ENCODE measurements around the gene TBC1D1. TPM values are rescaled to one million over a fixed set of nuclear protein-coding genes. Genes with fewer than 3 reads are reported as not detected.
"Not testable (repeated sequence)": the region's sequence is repeated elsewhere in the genome, so short reads cannot be mapped to it uniquely, and the experiment has no call there.

TBC1D1 gene
- total RNA-seq, 1 experiment from 2014 or later, result 38.1 TPM

DNA sequence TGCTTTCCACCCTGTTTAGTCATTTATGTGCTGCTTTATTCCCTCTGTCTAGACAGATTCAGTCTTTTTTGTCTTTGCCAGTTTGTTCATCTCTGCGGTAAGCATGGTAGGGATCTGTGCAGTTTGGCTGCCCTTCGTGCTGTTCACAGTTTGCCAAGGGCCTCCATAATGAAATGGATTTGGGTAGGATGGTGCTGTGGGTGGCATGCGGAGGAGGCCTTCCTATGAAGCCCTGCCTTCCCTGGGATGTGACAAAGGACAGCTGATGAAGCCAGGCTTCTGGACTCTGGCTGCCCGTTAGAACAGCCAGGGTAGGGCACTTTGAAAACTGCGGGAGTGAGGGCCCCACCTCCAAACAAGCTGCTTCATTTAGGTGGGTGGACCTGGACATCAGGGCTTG, 116.8 kb downstream of the TBC1D1 start:
- DNase-seq (ENCODE audit: extremely low read depth, low read depth), result no peak

- DNase-seq (ENCODE audit: extremely low read depth, low read depth), result no peak
Observed at GRCh38 chr4:38008571-38009021, 117.7 kb downstream of the TBC1D1 start.

DNA sequence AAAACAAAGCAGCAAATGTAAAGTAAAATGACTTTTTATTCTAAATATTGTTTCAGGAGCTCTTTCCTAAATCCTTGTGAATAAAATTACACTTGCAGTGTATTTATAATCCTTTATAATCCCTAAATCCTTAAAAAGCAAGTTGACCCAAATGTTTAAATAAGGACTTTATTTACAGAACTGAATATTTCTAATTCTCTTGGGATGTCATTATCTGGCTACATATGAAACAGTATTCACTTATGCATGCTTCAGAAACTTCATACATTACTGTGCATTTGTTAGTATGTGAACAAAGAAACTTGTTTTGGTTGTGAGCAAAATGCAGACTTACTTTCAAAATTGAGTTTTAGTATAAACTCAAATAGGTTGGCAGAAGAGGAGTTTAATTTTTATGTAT, 118.5 kb downstream of the TBC1D1 start:
- DNase-seq (ENCODE audit: extremely low read depth, low read depth), result no peak

GRCh38 chr4:38009949-38010348, 119.1 kb downstream of the TBC1D1 start:
- DNase-seq (ENCODE audit: extremely low read depth, low read depth), result no peak

DNA sequence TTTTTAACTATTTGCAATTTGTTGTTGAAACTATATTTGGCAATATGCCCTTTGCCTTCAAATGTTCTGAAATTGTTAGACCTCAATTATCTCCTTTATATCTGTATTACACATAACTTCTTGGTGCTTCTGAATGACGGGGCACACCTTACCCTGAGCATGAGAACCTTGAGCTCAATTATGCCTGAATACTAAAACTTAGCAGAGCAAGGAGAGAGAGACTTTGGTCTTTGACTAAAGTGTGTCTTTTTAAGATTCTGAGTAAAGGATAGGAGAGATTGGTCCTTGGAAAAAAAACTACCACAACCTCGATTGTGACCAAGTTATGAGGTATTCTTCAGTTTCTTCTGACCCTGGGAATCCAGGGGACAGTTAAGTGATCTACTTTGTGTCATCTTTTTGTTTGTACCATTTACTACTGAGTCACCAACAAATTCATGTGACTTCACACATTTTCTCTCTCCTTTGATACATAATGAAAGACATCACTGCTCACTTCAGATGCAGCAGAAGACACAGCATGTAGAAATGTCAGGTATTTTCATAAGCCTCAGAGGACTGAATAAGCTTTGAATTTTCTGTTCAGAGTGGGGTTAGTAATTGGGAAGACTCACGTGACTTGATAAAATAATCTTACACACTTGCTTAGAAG, 120.8 kb downstream of the TBC1D1 start:
- DNase-seq (ENCODE audit: extremely low read depth, low read depth), result no peak

- no peak for DNase-seq (ENCODE audit: extremely low read depth, low read depth)
Observed at GRCh38 chr4:38013461-38014366, 122.8 kb downstream of the TBC1D1 start.

GRCh38 chr4:38014421-38014852, 123.6 kb downstream of the TBC1D1 start:
- no peak for DNase-seq (ENCODE audit: extremely low read depth, low read depth)

DNA sequence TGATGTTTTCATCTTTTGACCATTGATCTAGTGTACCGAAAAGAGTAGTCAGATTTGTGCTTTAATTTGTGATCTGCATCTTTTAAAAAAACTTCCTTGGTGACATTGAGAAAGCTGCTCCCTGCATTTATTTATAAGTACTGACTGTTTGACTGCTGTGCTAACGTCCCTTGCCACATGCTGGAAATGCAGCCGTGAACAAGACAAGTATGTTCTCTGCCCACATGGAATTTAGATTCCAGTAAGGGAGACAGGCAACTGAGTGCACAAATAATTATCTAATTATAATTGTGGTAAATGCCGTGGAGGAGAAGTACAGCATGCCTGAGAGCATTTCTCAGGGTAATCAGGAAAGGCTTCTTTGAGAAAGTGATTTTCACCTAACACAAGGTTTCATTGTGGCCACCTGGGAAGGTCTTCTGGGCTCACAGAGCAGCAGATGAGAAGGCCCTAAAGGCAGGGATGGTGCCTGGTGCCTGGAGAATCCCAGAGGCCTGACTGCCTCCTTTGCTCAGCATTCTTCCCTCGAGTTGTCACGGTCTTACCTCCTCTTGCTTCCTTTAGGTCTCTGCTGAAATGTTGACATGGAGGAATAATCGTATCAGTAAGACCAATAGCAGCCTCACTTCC, 125.1 kb downstream of the TBC1D1 start:
- DNase-seq (ENCODE audit: extremely low read depth, low read depth), result no peak

DNA sequence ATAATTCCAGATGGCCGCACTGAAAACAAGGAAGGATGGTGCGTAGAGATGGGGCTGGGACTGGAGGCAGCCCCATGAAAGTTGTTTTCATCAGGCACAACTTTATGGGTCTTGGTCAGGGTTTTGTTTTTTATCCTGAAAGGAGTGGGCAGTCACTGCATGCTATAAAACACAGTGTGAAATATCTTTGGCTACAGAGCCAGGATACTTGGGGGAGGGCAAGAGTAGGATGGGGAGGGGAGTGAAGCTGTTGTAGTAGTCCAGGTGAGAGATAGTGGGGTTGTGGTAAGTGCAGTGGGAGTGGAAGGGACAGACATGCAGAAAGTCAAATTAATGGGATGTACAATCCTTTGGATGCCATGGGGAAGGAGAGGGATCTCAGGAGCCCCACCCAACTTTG, 125.8 kb downstream of the TBC1D1 start:
- DNase-seq (ENCODE audit: extremely low read depth, low read depth), result no peak

GRCh38 chr4:38017609-38018008, 126.7 kb downstream of the TBC1D1 start:
- DNase-seq (ENCODE audit: extremely low read depth, low read depth), result no peak

DNA sequence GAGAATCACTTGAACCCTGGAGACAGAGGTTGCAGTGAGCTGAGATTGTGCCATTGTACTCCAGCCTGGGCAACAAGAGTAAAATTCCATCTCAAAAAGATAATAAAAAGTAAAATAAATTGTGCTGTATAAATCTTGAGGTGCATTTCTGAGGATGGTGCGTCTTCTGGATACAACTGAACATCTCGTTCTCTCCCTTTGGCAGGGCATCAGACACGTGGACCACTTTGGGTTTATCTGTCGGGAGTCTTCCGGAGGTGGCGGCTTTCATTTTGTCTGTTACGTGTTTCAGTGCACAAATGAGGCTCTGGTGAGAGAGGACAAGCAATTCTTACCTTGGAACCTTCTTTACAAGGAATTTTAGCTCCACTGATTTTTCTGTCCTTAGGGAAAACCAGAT, 129.5 kb downstream of the TBC1D1 start:
- no peak for DNase-seq (ENCODE audit: extremely low read depth, low read depth)

GRCh38 chr4:38020961-38021360, 130.1 kb downstream of the TBC1D1 start:
- DNase-seq (ENCODE audit: extremely low read depth, low read depth), result not testable (repeated sequence)

DNA sequence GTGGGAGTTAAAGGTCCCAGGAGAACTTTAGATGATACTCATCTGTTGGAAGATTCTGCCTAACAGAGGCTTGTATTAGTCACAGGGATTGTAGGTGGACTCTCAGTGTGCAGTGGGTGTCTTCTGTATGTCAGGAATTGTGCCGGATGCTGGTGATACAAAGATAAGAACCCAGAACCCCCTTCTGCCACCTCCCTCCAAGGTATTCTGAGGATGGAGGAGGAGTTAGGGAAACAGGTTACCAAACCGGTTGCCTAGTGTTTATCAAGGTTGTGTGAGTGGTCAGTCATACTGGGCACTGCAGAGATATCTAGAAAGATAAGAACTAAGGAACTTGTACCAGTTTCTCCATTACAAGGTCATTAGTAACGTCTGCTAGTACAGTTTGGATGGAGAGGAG, 130.9 kb downstream of the TBC1D1 start:
- no peak for DNase-seq (ENCODE audit: extremely low read depth, low read depth)

DNA sequence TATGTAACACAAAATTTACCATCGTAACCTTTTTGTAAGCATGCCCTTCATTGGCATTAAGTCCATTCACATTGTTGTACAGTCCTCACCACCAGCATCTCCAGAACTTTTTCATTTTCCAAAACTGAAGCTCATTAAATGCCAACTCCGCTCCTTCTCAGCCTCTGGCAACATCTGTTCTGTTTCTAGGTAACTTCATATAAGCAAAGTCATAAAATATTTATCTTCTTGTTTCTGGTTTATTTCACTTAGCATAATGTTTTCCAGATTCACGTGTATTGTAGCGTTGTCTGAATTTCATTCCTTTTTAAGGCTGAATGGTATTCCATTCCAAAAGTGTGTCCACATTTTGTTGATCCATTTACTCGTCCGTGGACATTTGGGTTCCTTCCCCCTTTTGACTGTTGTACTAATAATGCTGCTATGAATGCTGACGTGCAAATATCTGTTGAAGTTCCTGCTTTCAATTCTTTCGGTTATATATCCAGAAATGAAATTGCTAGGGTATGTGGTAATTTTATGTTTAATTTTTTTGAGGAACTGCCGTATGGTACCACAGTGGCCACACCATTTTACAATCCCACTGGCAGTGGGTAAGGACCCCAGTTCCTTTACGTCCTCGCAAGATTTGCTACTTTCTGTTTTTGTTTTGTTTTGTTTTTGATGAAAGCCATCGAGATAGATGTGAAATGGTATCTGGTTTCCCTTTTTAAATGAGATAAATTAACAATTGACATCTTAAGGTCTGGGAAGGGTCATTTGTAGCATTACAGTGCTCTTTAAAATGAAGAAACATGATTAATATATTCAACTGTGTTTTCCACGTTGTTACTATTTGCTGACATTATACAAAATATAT, 132.7 kb downstream of the TBC1D1 start:
- DNase-seq (ENCODE audit: extremely low read depth, low read depth), result no peak

DNA sequence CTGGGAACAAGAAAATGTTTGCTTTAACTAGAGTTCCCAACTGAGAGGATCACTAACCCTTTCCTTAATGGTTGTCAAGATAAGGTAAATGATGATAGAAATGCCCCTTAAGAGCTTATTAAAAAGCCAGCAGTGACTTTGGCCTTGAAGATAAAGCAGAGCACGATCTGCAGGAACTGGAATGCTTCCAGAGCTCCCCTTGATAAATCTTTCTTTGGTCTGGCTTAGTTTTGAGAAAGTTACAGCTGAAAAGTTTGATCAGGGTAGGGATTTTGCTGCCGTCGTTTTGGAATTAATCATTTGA, 133.3 kb downstream of the TBC1D1 start:
- no peak for DNase-seq (ENCODE audit: extremely low read depth, low read depth)

GRCh38 chr4:38025665-38026064, 134.8 kb downstream of the TBC1D1 start:
- DNase-seq (ENCODE audit: extremely low read depth, low read depth), result no peak

GRCh38 chr4:38026158-38026740, 135.4 kb downstream of the TBC1D1 start:
- no peak for DNase-seq (ENCODE audit: extremely low read depth, low read depth)

DNA sequence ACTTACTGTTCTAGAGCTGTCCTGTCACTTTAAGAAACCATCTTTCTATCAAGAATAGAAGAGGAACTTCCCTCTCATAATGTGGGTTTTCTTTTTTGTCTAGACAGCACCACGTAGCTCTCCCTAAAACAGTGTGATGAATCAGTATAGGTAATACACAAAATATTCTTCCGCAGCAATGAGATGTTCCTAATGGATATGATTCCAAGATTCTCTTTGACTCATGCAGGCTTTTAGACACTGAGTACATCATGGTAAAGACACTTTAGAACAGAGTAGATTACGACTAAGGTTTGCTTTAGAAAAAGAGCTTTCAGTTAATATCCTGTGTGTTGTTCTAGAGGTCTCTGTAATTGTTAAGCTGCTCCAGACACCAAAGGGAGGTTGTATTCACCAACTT, 139.1 kb downstream of the TBC1D1 start:
- no peak for DNase-seq (ENCODE audit: extremely low read depth, low read depth)

DNA sequence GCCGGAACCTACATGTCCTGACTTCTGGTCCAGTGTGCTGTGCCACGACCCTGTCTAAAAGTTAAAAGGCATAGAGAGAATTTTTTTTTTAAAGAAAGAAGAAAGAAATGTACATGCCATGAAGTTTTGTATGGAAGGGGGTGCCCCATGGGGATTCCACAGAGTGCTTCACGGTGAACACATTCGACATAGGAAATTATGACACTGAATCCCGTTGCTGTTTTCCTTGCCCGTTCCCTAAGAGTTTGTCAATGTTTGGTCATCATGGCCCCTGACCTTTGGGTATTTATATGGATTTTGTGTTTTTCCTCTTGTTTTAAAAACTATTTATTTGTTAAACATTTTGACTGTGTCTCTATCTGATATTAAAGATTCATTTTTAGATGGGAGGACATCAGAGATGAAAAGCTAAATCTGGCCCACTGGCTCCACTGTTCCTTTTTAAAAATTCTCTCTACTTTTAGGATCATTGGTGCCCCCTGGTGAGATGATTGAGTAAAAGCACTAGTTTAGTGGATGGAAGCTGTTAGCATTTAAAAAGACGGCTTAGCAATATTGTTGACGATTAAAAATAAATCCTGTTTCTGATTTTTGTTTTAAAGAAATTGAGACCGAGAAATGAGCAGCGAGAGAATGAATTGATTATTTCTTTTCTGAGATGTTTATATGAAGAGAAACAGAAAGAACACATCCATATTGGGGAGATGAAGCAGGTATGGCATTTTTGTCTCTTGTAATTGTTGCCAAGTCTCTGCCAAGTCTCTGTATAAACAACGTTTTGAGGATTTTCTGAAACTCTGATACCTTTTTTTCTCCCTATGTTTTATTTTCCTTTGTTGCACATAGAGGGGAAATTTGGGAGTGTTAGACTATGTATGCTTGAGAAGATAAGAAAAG, 144.3 kb downstream of the TBC1D1 start:
- peak; percentile 56 for DNase-seq (ENCODE audit: extremely low read depth, low read depth)

Data from NCI-H460 (cell line).